ENCODE results near the gene RIN2. TPM values are rescaled to one million over a fixed set of nuclear protein-coding genes. Genes with fewer than 3 reads are reported as not detected.

Gene RIN2
- total and polyA plus RNA-seq, 2 of the 4 experiments (the other 2 are of a cell fraction) = 16.1 to 72.2 TPM

GRCh38 chr20:19713822-19714578 lies 44.1 kb upstream of the RIN2 start:
- no peak overlapping the region for H3K4ac ChIP-seq (ENCODE audit: low read depth, low read length)
- no peaks in the 10 kb centered on the region for H3K36me3 ChIP-seq (ENCODE audit: control insufficient read depth, insufficient read depth, low read length)
- no peak overlapping the region for H3K18ac ChIP-seq (ENCODE audit: low read depth, low read length)
- H4K5ac ChIP-seq (ENCODE audit: low read depth, low read length) = no peak overlapping the region
- H3K79me1 ChIP-seq (ENCODE audit: low read depth in 1 of 2, low read length in 2 of 2) = no peaks in the 10 kb centered on the region
- no peak overlapping the region for H4K8ac ChIP-seq (ENCODE audit: low read depth in 2 of 2, low read length in 2 of 2)
- H2BK5ac ChIP-seq (ENCODE audit: low read depth, low read length, poor library complexity, severe bottlenecking) = no peak overlapping the region
- H3K9me1 ChIP-seq (ENCODE audit: insufficient read depth, low read length) = peaks cover 6% of the 10 kb centered on the region
- no peaks in the 10 kb centered on the region for H4K20me1 ChIP-seq (ENCODE audit: insufficient read depth, low read length)
- peaks cover 14% of the 10 kb centered on the region; the same call in 1 of the 2 replicates for H3K4me1 ChIP-seq (ENCODE audit: control insufficient read depth, insufficient read depth, low read length)
- intact Hi-C loops (cut with micrococcal nuclease) = no loop called here
- TF ChIP-seq RAD21 (IDR thresholded peaks at IDR 0.05; ENCODE audit: low read length) (no peak), USF2 (IDR thresholded peaks at IDR 0.05; ENCODE audit: low read depth, low read length) (no peak), NFE2L2 (IDR thresholded peaks at IDR 0.05; ENCODE audit: low read depth, low read length) (no peak), MXI1 (IDR thresholded peaks at IDR 0.05; ENCODE audit: borderline replicate concordance, low read depth, low read length) (no peak), POLR2A (IDR thresholded peaks at IDR 0.05; ENCODE audit: low read depth, low read length) (no peak)
- peaks cover 12% of the 10 kb centered on the region; the same call in 1 of the 2 replicates for H3K9me3 ChIP-seq (ENCODE audit: control insufficient read depth, insufficient read depth, low read length)
- POLR2A ChIA-PET (ENCODE audit: unreplicated experiment) = no interaction called here
- ATAC-seq (ENCODE audit: low read depth) = no peak
- H2AK9ac ChIP-seq (replicated peaks; ENCODE audit: low read depth, low read length, poor library complexity) = no peak overlapping the region
- H3K56ac ChIP-seq (ENCODE audit: extremely low read depth, insufficient read depth, low read length) = no peak overlapping the region
- H3K4me2 ChIP-seq (ENCODE audit: low read depth, low read length) = no peak overlapping the region
- no peak overlapping the region for H2BK120ac ChIP-seq (ENCODE audit: low read depth, low read length)
- BruUV-seq (replicated peaks) = no TSS peak
- no peak overlapping the region for H2BK20ac ChIP-seq (ENCODE audit: low read depth, low read length)
- no peak overlapping the region for H2AK5ac ChIP-seq (ENCODE audit: low read depth, low read length)
- DNase-seq = no peak
- no CpG with 5 or more reads among the region's 2 CpGs for WGBS, 2 experiments (ENCODE audit: extremely low coverage in 2 of 2, insufficient read length in 1 of 2)
- no peak overlapping the region for H4K91ac ChIP-seq (ENCODE audit: insufficient read depth, low read depth, low read length)
- H3K23ac ChIP-seq (ENCODE audit: low read depth, low read length) = no peak overlapping the region
- in situ Hi-C loops (cut with MboI; ENCODE audit: low sequenced_read_pairs) = no loop called here
- CTCF ChIA-PET = interaction anchor here (1.1 kb wide), 1 partner anchor 20 kb away, joined by 3 read pairs; no protein-coding TSS in a partner anchor
- H3K27ac ChIP-seq (ENCODE audit: insufficient read depth, low read length) = no peak overlapping the region
- no peak overlapping the region for H3K14ac ChIP-seq (replicated peaks; ENCODE audit: low read depth, low read length)
- H2AFZ ChIP-seq (replicated peaks; ENCODE audit: low read length, poor library complexity) = no peak overlapping the region
- dilution Hi-C loops (cut with HindIII; ENCODE audit: low sequenced_read_pairs, unreplicated experiment) = no loop called here
- H3K4me3 ChIP-seq (ENCODE audit: insufficient read depth, low read depth, low read length) = no peak overlapping the region
- H2BK15ac ChIP-seq (ENCODE audit: low read depth, low read length) = no peak overlapping the region
- peaks cover 10% of the 10 kb centered on the region for H3K27me3 ChIP-seq (ENCODE audit: control insufficient read depth, insufficient read depth, low read length)
- H3K9ac ChIP-seq (ENCODE audit: low read depth, low read length) = no peak overlapping the region

Measured in IMR-90 (cell line).